GM10248 (cell line): ENCODE data around the gene S1PR2.

Source experiments
- CTCF ChIA-PET: fragments of 300-600 bp; sonication (Branson Sonifier 250); formaldehyde crosslinking; extraction: SDS; loops from one replicate; lab custom pipeline; 2021; ENCODE audit warnings: antibody characterized with exemption; lab: Yijun Ruan, JAX
- POLR2A ChIA-PET: fragments of 350-650 bp; sonication (Branson Sonifier 250); formaldehyde crosslinking; extraction: SDS; loops from one replicate; lab custom pipeline; 2020; ENCODE audit warnings: antibody characterized with exemption; lab: Yijun Ruan, JAX
- DNase-seq: peaks from one replicate; pipeline ENCODE4 v3.0.0; 2012; ENCODE audit errors: extremely low spot score
- TF ChIP-seq, protein P1 (sequence below): IDR thresholded peaks from 2 replicates; pipeline ENCODE4 v1.5.1; 2012; ENCODE audit warnings: mild to moderate bottlenecking, low read depth; ENCODE audit errors: extremely low read depth, missing control alignments, control extremely low read depth

Gene S1PR2

DNA sequence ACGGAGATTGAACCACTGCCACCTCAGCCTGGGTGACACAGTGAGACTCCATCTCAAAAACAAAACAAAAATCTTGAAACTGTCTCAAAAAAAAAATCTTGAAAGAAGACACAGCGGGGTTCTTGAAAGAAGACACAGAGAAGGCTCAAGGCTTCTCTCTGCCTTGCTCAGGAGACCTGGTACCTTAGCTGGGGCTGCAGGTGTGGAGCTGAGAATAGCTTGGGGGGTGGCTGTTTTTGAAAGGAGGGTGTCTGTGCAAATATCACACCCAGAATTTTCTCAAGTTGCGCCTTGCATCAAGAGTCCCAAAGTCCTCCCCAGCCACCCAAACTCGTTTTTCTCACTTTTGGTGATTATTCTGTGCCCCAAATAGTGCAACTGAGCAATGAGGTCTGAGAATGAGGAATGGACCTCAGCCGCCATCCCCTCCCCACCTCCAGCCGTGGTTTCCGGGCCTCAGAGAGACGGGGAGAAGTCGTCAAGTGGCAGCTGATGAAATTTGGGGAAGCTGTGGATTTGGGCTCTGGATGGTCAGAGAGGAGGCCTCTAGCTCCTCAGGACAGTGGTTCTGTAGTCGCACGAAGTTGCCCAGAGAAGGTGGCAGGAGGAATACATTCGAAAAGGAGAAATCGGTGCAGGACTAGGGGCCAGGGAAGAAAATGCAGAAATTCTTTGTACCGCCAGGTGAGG lies 8.8 kb downstream of the S1PR2 start:
- POLR2A ChIA-PET: interaction anchor here (0.7 kb wide), 1 partner anchor 16 kb away, joined by 3 read pairs; no protein-coding TSS in a partner anchor
- CTCF ChIA-PET: interaction anchor here (1.0 to 5.4 kb wide), 4 partner anchors 10 to 64 kb away, joined by 3 to 46 read pairs (median 4); no protein-coding TSS in a partner anchor
- TF ChIP-seq, protein P1, sequence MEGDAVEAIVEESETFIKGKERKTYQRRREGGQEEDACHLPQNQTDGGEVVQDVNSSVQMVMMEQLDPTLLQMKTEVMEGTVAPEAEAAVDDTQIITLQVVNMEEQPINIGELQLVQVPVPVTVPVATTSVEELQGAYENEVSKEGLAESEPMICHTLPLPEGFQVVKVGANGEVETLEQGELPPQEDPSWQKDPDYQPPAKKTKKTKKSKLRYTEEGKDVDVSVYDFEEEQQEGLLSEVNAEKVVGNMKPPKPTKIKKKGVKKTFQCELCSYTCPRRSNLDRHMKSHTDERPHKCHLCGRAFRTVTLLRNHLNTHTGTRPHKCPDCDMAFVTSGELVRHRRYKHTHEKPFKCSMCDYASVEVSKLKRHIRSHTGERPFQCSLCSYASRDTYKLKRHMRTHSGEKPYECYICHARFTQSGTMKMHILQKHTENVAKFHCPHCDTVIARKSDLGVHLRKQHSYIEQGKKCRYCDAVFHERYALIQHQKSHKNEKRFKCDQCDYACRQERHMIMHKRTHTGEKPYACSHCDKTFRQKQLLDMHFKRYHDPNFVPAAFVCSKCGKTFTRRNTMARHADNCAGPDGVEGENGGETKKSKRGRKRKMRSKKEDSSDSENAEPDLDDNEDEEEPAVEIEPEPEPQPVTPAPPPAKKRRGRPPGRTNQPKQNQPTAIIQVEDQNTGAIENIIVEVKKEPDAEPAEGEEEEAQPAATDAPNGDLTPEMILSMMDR: no peak
- DNase-seq: no peak

DNA sequence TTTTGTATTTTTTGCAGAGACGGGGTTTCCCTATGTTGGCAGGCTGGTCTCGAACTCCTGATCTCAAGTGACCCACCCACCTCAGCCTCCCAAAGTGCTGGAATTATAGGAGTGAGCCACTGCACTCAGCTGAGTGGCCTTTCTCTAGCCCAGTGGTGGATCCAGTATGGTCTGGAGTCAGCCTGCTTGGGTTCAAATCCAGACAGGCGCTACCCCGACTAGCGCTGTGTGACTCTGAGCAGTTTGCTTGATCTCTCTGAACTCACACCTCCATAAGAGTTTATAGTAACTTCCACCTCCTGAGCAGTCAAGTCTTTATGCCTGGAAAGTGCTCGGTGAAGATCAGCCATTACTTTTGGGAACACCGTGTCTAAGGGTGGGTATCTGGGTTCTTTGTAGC lies 10.4 kb downstream of the S1PR2 start:
- TF ChIP-seq, protein P1: no peak
- ChIA-PET POLR2A (no interaction called here), CTCF (interaction anchor here (0.9 to 5.4 kb wide), 16 partner anchors 8 to 168 kb away, joined by 3 to 46 read pairs (median 4); partner anchors contain the start of genes ANGPTL6 and ICAM1)
- DNase-seq: no peak

DNA sequence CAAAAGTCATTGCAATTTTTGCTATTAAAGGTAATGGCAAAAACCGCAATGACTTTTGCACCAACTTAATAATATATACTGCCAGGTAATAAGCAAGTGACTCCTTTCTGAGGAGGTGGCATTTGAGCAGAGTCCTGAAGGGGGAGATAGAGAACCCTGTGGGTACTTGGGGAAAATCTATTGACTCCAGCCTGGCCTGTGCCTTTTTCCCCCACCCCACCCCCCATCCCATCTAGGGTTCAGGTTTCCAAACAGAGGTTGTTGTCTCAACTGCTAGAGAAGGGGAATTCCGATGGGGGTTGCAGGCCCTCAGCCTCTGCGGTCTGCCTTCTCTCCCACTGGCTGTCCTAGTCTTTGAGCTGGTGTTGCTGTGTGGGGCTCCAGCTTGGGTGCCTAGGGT lies 11.5 kb downstream of the S1PR2 start:
- DNase-seq: peak; percentile 74
- CTCF ChIA-PET: interaction anchor here (0.7 to 5.4 kb wide), 15 partner anchors 9 to 169 kb away, joined by 3 to 46 read pairs (median 5); partner anchors contain the start of genes ANGPTL6 and ICAM1
- POLR2A ChIA-PET: interaction anchor here (0.6 to 1.1 kb wide), 5 partner anchors 10 to 212 kb away, joined by 3 to 7 read pairs (median 4); no protein-coding TSS in a partner anchor
- TF ChIP-seq, protein P1: peak; percentile 57

DNA sequence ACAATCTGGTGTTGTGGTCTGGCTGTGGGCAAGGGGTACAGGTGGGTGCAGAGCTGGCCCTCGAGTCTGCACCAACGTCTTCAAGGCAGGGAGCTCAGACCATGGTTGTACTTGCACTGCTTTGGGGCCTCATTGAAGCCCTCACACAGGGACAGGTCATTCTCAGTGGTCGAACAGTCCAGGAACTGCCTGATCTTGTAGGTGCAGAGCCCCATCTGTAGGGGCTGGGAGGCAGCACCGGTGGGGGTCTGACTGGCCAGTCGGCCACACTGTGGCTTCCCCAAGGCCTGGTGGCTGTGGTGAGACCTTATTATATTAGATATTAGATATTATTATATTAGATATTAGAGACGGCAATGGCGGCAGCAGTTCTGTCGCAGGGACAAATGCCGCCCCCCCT lies 14.0 kb downstream of the S1PR2 start:
- TF ChIP-seq, protein P1: no peak

DNA sequence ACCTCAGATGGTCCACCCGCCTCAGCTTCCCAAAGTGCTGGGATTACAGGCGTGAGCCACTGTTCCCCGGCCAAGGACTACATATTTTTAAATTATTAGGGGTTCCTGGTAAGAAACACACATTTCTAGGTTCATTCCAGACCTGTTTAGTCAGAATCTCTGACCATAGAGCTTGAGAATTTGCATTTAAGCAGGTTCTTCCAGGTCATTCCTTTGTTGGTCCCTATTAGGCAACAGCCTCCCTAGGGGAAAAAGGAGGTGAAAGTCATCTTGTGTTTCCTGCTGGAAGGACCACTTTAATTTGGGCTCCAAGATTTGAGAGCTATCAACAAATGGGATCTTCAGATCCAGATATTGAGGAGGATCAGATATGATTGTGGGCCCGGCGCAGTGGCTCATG lies 16.3 kb downstream of the S1PR2 start:
- POLR2A ChIA-PET: interaction anchor here (0.6 kb wide), 3 partner anchors 14 to 29 kb away, joined by 3 to 11 read pairs (median 3); no protein-coding TSS in a partner anchor
- TF ChIP-seq, protein P1: no peak
- no peak for DNase-seq
- CTCF ChIA-PET: interaction anchor here (0.7 to 3.1 kb wide), 5 partner anchors 9 to 35 kb away, joined by 3 to 10 read pairs (median 5); no protein-coding TSS in a partner anchor

More for the DNA sequence above, 14.0 kb downstream of the S1PR2 start:
- DNase-seq: no peak
- POLR2A ChIA-PET: interaction anchor here (0.7 kb wide), 1 partner anchor 29 kb away, joined by 4 read pairs; no protein-coding TSS in a partner anchor
- CTCF ChIA-PET: interaction anchor here (1.1 to 4.7 kb wide), 5 partner anchors 12 to 43 kb away, joined by 3 to 21 read pairs (median 4); no protein-coding TSS in a partner anchor

DNA sequence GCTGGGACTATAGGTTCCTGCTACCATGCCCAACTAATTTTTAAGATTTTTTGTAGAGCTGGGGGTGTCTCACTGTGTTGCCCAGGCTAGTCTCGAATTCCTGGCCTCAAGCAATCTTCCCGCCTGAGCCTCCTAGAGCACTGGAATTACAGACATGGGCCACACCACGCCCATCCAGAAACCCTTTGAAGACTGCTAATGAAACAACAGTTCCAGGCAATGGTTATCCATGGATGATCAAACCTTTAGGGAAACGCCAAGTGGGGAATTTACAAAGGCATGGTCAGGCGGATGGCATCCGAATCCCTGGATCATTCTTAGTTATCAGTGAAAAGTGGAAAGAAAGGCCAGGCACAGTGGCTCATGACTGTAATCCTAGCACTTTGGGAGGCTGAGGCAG lies 19.4 kb downstream of the S1PR2 start:
- ChIA-PET POLR2A (no interaction called here), CTCF (interaction anchor here (0.8 to 3.2 kb wide), 5 partner anchors 8 to 177 kb away, joined by 3 to 13 read pairs (median 5); no protein-coding TSS in a partner anchor)
- no peak for DNase-seq
- TF ChIP-seq, protein P1: no peak
